ENCODE results near the gene EEA1. TPM values are rescaled to one million over a fixed set of nuclear protein-coding genes. Genes with fewer than 3 reads are reported as not detected.

Gene EEA1
- total RNA-seq, 1 donor = 25.0 TPM

- H3K4me3 ChIP-seq (ENCODE audit: low read depth, low read length) = no peak overlapping the region
Observed at GRCh38 chr12:92877904-92878303, 51.2 kb downstream of the EEA1 start.

GRCh38 chr12:92876496-92876895 is 52.6 kb downstream of the EEA1 start:
- TF ChIP-seq, protein P1, sequence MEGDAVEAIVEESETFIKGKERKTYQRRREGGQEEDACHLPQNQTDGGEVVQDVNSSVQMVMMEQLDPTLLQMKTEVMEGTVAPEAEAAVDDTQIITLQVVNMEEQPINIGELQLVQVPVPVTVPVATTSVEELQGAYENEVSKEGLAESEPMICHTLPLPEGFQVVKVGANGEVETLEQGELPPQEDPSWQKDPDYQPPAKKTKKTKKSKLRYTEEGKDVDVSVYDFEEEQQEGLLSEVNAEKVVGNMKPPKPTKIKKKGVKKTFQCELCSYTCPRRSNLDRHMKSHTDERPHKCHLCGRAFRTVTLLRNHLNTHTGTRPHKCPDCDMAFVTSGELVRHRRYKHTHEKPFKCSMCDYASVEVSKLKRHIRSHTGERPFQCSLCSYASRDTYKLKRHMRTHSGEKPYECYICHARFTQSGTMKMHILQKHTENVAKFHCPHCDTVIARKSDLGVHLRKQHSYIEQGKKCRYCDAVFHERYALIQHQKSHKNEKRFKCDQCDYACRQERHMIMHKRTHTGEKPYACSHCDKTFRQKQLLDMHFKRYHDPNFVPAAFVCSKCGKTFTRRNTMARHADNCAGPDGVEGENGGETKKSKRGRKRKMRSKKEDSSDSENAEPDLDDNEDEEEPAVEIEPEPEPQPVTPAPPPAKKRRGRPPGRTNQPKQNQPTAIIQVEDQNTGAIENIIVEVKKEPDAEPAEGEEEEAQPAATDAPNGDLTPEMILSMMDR (IDR thresholded peaks at IDR 0.05; ENCODE audit: insufficient read depth, low read depth, low read length) = no peak
- H3K4me3 ChIP-seq (ENCODE audit: low read depth, low read length) = no peak overlapping the region
- DNase-seq (ENCODE audit: low read depth) = no peak

More at GRCh38 chr12:92877904-92878303, 51.2 kb downstream of the EEA1 start:
- no peak for DNase-seq (ENCODE audit: low read depth)
- TF ChIP-seq, protein P1 (IDR thresholded peaks at IDR 0.05; ENCODE audit: insufficient read depth, low read depth, low read length) = no peak

- TF ChIP-seq, protein P1 (IDR thresholded peaks at IDR 0.05; ENCODE audit: insufficient read depth, low read depth, low read length) = no peak
- no peak overlapping the region for H3K4me3 ChIP-seq (ENCODE audit: low read depth, low read length)
- no peak for DNase-seq (ENCODE audit: low read depth)
Observed at GRCh38 chr12:92871116-92871515, 58.0 kb downstream of the EEA1 start.

DNA sequence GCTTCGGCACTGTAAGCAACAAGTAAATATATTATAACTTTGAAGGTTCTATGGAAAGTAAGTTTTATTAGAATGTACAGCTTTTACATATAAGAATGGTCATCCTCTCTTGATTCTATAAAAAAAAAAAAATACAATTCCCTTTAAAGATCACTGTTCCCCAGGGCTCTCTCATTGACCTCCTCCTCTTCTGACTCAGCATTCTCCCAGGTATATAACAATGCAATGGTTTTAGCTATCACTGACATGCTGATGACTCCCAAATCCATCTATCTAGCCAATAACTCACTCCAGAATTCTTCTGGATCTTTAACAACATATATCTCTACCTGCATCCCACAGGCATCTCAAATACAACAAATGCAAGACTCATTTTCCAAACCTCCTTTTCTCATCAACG is 62.7 kb downstream of the EEA1 start:
- no peak for DNase-seq (ENCODE audit: low read depth)
- no peak overlapping the region for H3K4me3 ChIP-seq (ENCODE audit: low read depth, low read length)
- TF ChIP-seq, protein P1 (IDR thresholded peaks at IDR 0.05; ENCODE audit: insufficient read depth, low read depth, low read length) = no peak

- no peak overlapping the region for H3K4me3 ChIP-seq (ENCODE audit: low read depth, low read length)
- TF ChIP-seq, protein P1 (IDR thresholded peaks at IDR 0.05; ENCODE audit: insufficient read depth, low read depth, low read length) = no peak
- no peak for DNase-seq (ENCODE audit: low read depth)
Observed at GRCh38 chr12:92863251-92863650, 65.8 kb downstream of the EEA1 start.

DNA sequence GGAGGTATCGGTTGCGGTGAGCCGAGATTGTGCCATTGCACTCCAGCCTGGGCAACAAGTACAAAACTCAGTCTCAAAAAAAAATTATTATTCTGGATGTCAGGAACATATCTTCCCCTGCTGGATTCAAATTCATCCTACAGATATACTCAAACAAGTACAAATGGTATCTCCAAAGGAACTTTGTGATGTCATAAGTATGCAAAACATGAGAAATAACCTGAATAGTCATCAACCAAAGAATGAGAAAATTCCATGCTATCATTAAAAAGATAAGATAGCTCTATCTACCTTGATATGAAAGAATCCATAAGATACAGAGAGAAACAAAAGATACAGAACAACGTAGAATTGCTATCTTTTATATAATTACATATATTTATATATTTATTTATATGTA is 67.7 kb downstream of the EEA1 start:
- DNase-seq (ENCODE audit: low read depth) = no peak

GRCh38 chr12:92860521-92860920 is 68.6 kb downstream of the EEA1 start:
- peak; percentile 23 for DNase-seq (ENCODE audit: low read depth)
- H3K4me3 ChIP-seq (ENCODE audit: low read depth, low read length) = no peak overlapping the region
- TF ChIP-seq, protein P1 (IDR thresholded peaks at IDR 0.05; ENCODE audit: insufficient read depth, low read depth, low read length) = no peak

More for the DNA sequence above, 67.7 kb downstream of the EEA1 start:
- TF ChIP-seq, protein P1 (IDR thresholded peaks at IDR 0.05; ENCODE audit: insufficient read depth, low read depth, low read length) = no peak
- no peak overlapping the region for H3K4me3 ChIP-seq (ENCODE audit: low read depth, low read length)

Measured in fibroblast of villous mesenchyme (primary cell).